Activated T-helper 17 cell treated with anti-CD3 and anti-CD28 coated beads, Interleukin-2, amount 50 U/mL, for 72 hours (primary cell): Measurements from ENCODE around the gene KIF23. TPM values are rescaled to one million over a fixed set of nuclear protein-coding genes. Genes with fewer than 3 reads are reported as not detected.
"Not testable (repeated sequence)": the region's sequence is repeated elsewhere in the genome, so short reads cannot be mapped to it uniquely, and the experiment has no call there.

Source experiments
- ATAC-seq: fragments of 150-1000 bp; cut with Tn5 transposase; replicated peaks from 2 replicates; pipeline ENCODE4 v1.10.0; 2021; ENCODE audit warnings: mild to moderate bottlenecking, moderate library complexity
- H3K27ac Mint-ChIP-seq: one replicate; pipeline ENCODE4 v1.8.0; 2022; ENCODE audit warnings: mixed read lengths
- H3K27me3 Mint-ChIP-seq: one replicate; pipeline ENCODE4 v1.8.0; 2022; ENCODE audit warnings: mixed read lengths
- H3K36me3 Mint-ChIP-seq: one replicate; pipeline ENCODE4 v1.8.0; 2022; ENCODE audit warnings: low read depth, mild to moderate bottlenecking, mixed read lengths
- H3K4me1 Mint-ChIP-seq: one replicate; pipeline ENCODE4 v1.8.0; 2022; ENCODE audit warnings: mixed read lengths
- H3K4me3 Mint-ChIP-seq: one replicate; pipeline ENCODE4 v1.8.0; 2022; ENCODE audit warnings: mild to moderate bottlenecking, mixed read lengths
- H3K9me3 Mint-ChIP-seq: one replicate; pipeline ENCODE4 v1.8.0; 2022; ENCODE audit warnings: mixed read lengths
- total RNA-seq, 2 donors: library from RNA; stranded (reverse); gene quantifications; one replicate each; pipeline ENCODE4 v1.2.3, GENCODE V29; 2022

KIF23 gene
- 10 to 100 TPM; 51.3 to 54.5 TPM for total RNA-seq

GRCh38 chr15:69413822-69414700 is at the start of gene KIF23:
KIF23 (plus strand) TSS chr15:69414349; CDS start chr15:69414466, 117 bp downstream.
- Mint-ChIP-seq H3K4me3 (peak within 1 kb of the TSS; percentile 80), H3K27me3 (no peaks in the 10 kb centered on the region), H3K9me3 (no peaks in the 10 kb centered on the region), H3K27ac (peak within 1 kb of the TSS; percentile 73), H3K4me1 (peaks cover 5% of the 10 kb centered on the region), H3K36me3 (peaks cover 12% of the 10 kb centered on the region)
- ATAC-seq: peak; percentile 99

- no peak for ATAC-seq
- H3K36me3 Mint-ChIP-seq: no peaks in the 10 kb centered on the region
- H3K27ac Mint-ChIP-seq: no peak overlapping the region
- no peaks in the 10 kb centered on the region for H3K4me1 Mint-ChIP-seq
- H3K27me3 Mint-ChIP-seq: peaks cover 5% of the 10 kb centered on the region
- no peaks in the 10 kb centered on the region for H3K9me3 Mint-ChIP-seq
- H3K4me3 Mint-ChIP-seq: no peak overlapping the region
These were observed 46.9 kb upstream of the KIF23 start for GRCh38 chr15:69367236-69367635.

- ATAC-seq: no peak
- Mint-ChIP-seq H3K4me3 (no peak overlapping the region), H3K9me3 (no peaks in the 10 kb centered on the region), H3K4me1 (no peaks in the 10 kb centered on the region), H3K27me3 (peaks cover 10% of the 10 kb centered on the region), H3K36me3 (no peaks in the 10 kb centered on the region), H3K27ac (no peak overlapping the region)
These were observed 44.5 kb upstream of the KIF23 start for GRCh38 chr15:69369631-69370030.

GRCh38 chr15:69373406-69373805 is 40.7 kb upstream of the KIF23 start:
- Mint-ChIP-seq H3K9me3 (no peaks in the 10 kb centered on the region), H3K36me3 (no peaks in the 10 kb centered on the region), H3K27ac (no peak overlapping the region), H3K4me3 (no peak overlapping the region), H3K27me3 (peaks cover 12% of the 10 kb centered on the region), H3K4me1 (no peaks in the 10 kb centered on the region)
- no peak for ATAC-seq

- H3K27ac Mint-ChIP-seq: no peak overlapping the region
- no peaks in the 10 kb centered on the region for H3K9me3 Mint-ChIP-seq
- H3K4me3 Mint-ChIP-seq: no peak overlapping the region
- no peak for ATAC-seq
- H3K27me3 Mint-ChIP-seq: peaks cover 17% of the 10 kb centered on the region
- H3K36me3 Mint-ChIP-seq: no peaks in the 10 kb centered on the region
- no peaks in the 10 kb centered on the region for H3K4me1 Mint-ChIP-seq
These were observed 38.9 kb upstream of the KIF23 start for GRCh38 chr15:69375151-69375790.

GRCh38 chr15:69377216-69377970 is 36.8 kb upstream of the KIF23 start:
- H3K4me3 Mint-ChIP-seq: no peak overlapping the region
- H3K4me1 Mint-ChIP-seq: no peaks in the 10 kb centered on the region
- no peaks in the 10 kb centered on the region for H3K36me3 Mint-ChIP-seq
- H3K9me3 Mint-ChIP-seq: no peaks in the 10 kb centered on the region
- ATAC-seq: no peak
- no peak overlapping the region for H3K27ac Mint-ChIP-seq
- peaks cover 17% of the 10 kb centered on the region for H3K27me3 Mint-ChIP-seq

- no peaks in the 10 kb centered on the region for H3K4me1 Mint-ChIP-seq
- ATAC-seq: no peak
- H3K27me3 Mint-ChIP-seq: peaks cover 11% of the 10 kb centered on the region
- H3K27ac Mint-ChIP-seq: no peak overlapping the region
- H3K36me3 Mint-ChIP-seq: no peaks in the 10 kb centered on the region
- no peak overlapping the region for H3K4me3 Mint-ChIP-seq
- H3K9me3 Mint-ChIP-seq: no peaks in the 10 kb centered on the region
These were observed 33.9 kb upstream of the KIF23 start for GRCh38 chr15:69380100-69380725.

- ATAC-seq: no peak
- Mint-ChIP-seq H3K4me1 (no peaks in the 10 kb centered on the region), H3K9me3 (no peaks in the 10 kb centered on the region), H3K27ac (no peak overlapping the region), H3K27me3 (peaks cover 11% of the 10 kb centered on the region), H3K36me3 (no peaks in the 10 kb centered on the region), H3K4me3 (no peak overlapping the region)
These were observed 33.4 kb upstream of the KIF23 start for GRCh38 chr15:69380726-69381105.

GRCh38 chr15:69382176-69382575 is 32.0 kb upstream of the KIF23 start:
- H3K27me3 Mint-ChIP-seq, H3K4me3 Mint-ChIP-seq, ATAC-seq, H3K27ac Mint-ChIP-seq, H3K4me1 Mint-ChIP-seq, H3K36me3 Mint-ChIP-seq, H3K9me3 Mint-ChIP-seq: not testable (repeated sequence)

GRCh38 chr15:69384066-69384465 is 30.1 kb upstream of the KIF23 start:
- H3K27me3 Mint-ChIP-seq, H3K27ac Mint-ChIP-seq, H3K9me3 Mint-ChIP-seq, H3K4me1 Mint-ChIP-seq, H3K36me3 Mint-ChIP-seq, ATAC-seq, H3K4me3 Mint-ChIP-seq: not testable (repeated sequence)

- Mint-ChIP-seq H3K27me3 (no peaks in the 10 kb centered on the region), H3K4me3 (no peak overlapping the region), H3K4me1 (no peaks in the 10 kb centered on the region), H3K27ac (no peak overlapping the region), H3K9me3 (no peaks in the 10 kb centered on the region), H3K36me3 (no peaks in the 10 kb centered on the region)
- ATAC-seq: no peak
These were observed 29.2 kb upstream of the KIF23 start for GRCh38 chr15:69384626-69385598.

- H3K27ac Mint-ChIP-seq: no peak overlapping the region
- no peaks in the 10 kb centered on the region for H3K27me3 Mint-ChIP-seq
- H3K4me3 Mint-ChIP-seq: no peak overlapping the region
- no peaks in the 10 kb centered on the region for H3K4me1 Mint-ChIP-seq
- H3K36me3 Mint-ChIP-seq: no peaks in the 10 kb centered on the region
- no peaks in the 10 kb centered on the region for H3K9me3 Mint-ChIP-seq
- no peak for ATAC-seq
These were observed 28.3 kb upstream of the KIF23 start for GRCh38 chr15:69385831-69386230.

GRCh38 chr15:69386284-69386683 is 27.9 kb upstream of the KIF23 start:
- Mint-ChIP-seq H3K4me1 (no peaks in the 10 kb centered on the region), H3K4me3 (no peak overlapping the region), H3K27me3 (peaks cover under 1% of the 10 kb centered on the region), H3K9me3 (no peaks in the 10 kb centered on the region), H3K27ac (no peak overlapping the region), H3K36me3 (no peaks in the 10 kb centered on the region)
- no peak for ATAC-seq
